ENCODE measurements around the gene MORC1. TPM values are rescaled to one million over a fixed set of nuclear protein-coding genes. Genes with fewer than 3 reads are reported as not detected.

The MORC1 gene
- total and polyA plus RNA-seq, 4 donors: 0.02 to 0.33 (median 0.13) TPM

GRCh38 chr3:109025896-109026295 lies 92.0 kb downstream of the MORC1 start (continued):
- no peak for TF ChIP-seq ZBTB33 (IDR thresholded peaks at IDR 0.05)

GRCh38 chr3:109023656-109024254 lies 94.2 kb downstream of the MORC1 start:
- Histone ChIP-seq H3K27me3 (ENCODE audit: control insufficient read depth in 4 of 4, insufficient read depth in 4 of 4, low read length in 3 of 4) (peaks cover 0 to 2% (median 0%) of the 10 kb centered on the region in 4 donors), H3K4me1 (ENCODE audit: control insufficient read depth in 4 of 4, insufficient read depth in 4 of 4, low read length in 3 of 4) (peaks cover 0 to under 1% (median 0%) of the 10 kb centered on the region in 4 donors), H3K9ac (ENCODE audit: low read depth in 1 of 2, low read length in 2 of 2) (no peak overlapping the region), H3K27ac (ENCODE audit: low read depth in 1 of 2, low read length in 2 of 2) (no peak overlapping the region), H3K36me3 (ENCODE audit: control insufficient read depth in 4 of 4, insufficient read depth in 3 of 4, low read depth in 1 of 4, low read length in 3 of 4) (no peaks in the 10 kb centered on the region), H3K4me3 (ENCODE audit: low read depth in 1 of 3, low read length in 3 of 3) (no peak overlapping the region), H3K9me3 (ENCODE audit: control insufficient read depth in 4 of 4, low read length in 3 of 4) (no peaks in the 10 kb centered on the region)
- DNase-seq (ENCODE audit: low spot score): peak; percentile 38
- TF ChIP-seq RAD21 (IDR thresholded peaks at IDR 0.05) (peak; percentile 86 to 88), FOXA1 (IDR thresholded peaks at IDR 0.05) (peak; percentile 25), JUND (IDR thresholded peaks at IDR 0.05) (no peak), HNF4A (conservative IDR thresholded peaks at IDR 0.05) (no peak), EGR1 (IDR thresholded peaks at IDR 0.05; ENCODE audit: low read depth in 2 of 2) (no peak), SP1 (IDR thresholded peaks at IDR 0.05) (no peak), CTCF (IDR thresholded peaks at IDR 0.05; ENCODE audit: low read depth, low read length, missing input control) (peak; percentile 74), YY1 (IDR thresholded peaks at IDR 0.05) (no peak)
- WGBS: 25% methylated on average over 3 of the region's 3 CpGs

- Histone ChIP-seq H3K27me3 (ENCODE audit: control insufficient read depth in 4 of 4, insufficient read depth in 4 of 4, low read length in 3 of 4) (peaks cover 0 to 2% (median 0%) of the 10 kb centered on the region in 4 donors), H3K27ac (ENCODE audit: low read depth in 1 of 2, low read length in 2 of 2) (no peak overlapping the region), H3K9ac (ENCODE audit: low read depth in 1 of 2, low read length in 2 of 2) (no peak overlapping the region), H3K4me1 (ENCODE audit: control insufficient read depth in 4 of 4, insufficient read depth in 4 of 4, low read length in 3 of 4) (no peaks in the 10 kb centered on the region), H3K36me3 (ENCODE audit: control insufficient read depth in 4 of 4, insufficient read depth in 3 of 4, low read depth in 1 of 4, low read length in 3 of 4) (no peaks in the 10 kb centered on the region), H3K4me3 (ENCODE audit: low read depth in 1 of 3, low read length in 3 of 3) (no peak overlapping the region), H3K9me3 (ENCODE audit: control insufficient read depth in 4 of 4, low read length in 3 of 4) (no peaks in the 10 kb centered on the region)
- no peak for DNase-seq (ENCODE audit: low spot score)
- 89% methylated on average over 1 of the region's 1 CpG for WGBS
- TF ChIP-seq HNF4A (conservative IDR thresholded peaks at IDR 0.05) (no peak), REST (IDR thresholded peaks at IDR 0.05) (no peak), FOXA2 (IDR thresholded peaks at IDR 0.05) (no peak), SP1 (IDR thresholded peaks at IDR 0.05) (no peak), ZBTB33 (IDR thresholded peaks at IDR 0.05) (no peak), TAF1 (conservative IDR thresholded peaks at IDR 0.05) (no peak), YY1 (IDR thresholded peaks at IDR 0.05) (no peak), EGR1 (IDR thresholded peaks at IDR 0.05; ENCODE audit: low read depth in 2 of 2) (no peak), GABPA (IDR thresholded peaks at IDR 0.05 in 1 of 2, conservative IDR thresholded peaks at IDR 0.05 in 1 of 2) (no peak), FOXA1 (IDR thresholded peaks at IDR 0.05) (no peak), NR2F2 (IDR thresholded peaks at IDR 0.05) (no peak)
Observed at GRCh38 chr3:109023167-109023566, 94.8 kb downstream of the MORC1 start.

Data from liver (tissue), 9 donors.